ENCODE results near the gene PNPLA7.

PNPLA7 gene

DNA sequence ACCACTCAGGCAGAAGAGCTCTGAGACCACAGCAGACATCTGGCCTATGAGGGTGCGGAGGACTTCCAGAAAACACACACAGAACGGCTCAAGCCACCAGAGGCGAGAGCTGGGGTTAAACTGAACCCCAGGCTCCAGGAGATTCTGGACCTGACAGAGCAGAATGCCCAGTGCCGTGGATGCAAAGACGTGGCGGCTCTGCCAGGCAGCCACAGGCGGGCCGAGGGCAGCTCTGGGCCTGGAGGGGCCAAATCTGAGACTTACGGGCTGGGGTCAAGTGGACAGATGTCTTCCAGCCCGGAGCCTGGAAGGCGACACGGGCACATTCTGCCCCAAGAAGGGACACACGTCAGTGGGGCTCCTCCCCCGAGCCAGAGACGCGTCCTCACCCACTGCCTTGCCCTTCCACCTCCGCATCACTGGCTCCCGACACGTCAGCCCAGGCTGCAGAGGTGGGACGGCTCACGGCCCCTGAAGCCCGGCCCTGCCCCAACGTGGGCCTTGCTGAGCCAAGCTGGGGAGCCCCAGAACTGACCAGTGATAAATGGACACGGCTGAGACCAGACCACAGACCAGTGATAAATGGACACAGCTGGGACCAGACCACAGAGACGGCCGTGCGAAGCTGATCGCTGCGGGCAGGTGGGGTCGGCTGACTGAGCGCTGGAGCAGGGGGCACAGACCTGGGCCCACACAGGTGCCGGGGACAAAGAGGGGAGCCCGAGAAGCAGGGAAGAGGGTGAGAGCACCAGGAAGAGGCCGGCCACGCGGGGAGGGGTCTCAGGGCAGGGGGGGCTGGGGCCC, 50.1 kb downstream of the PNPLA7 start:
- Histone ChIP-seq H3K27me3 (ENCODE audit: insufficient read depth, low read length, poor library complexity) (no peaks in the 10 kb centered on the region), H3K9me3 (ENCODE audit: insufficient read depth, low read length, severe bottlenecking) (no peaks in the 10 kb centered on the region), H3K79me2 (ENCODE audit: insufficient read depth, low read length) (no peaks in the 10 kb centered on the region), H3K4me2 (ENCODE audit: insufficient read depth, low read length) (no peak overlapping the region), H3K4me1 (ENCODE audit: insufficient read depth, low read length) (no peaks in the 10 kb centered on the region), H3K27ac (ENCODE audit: low read length) (no peak overlapping the region), H4K20me1 (ENCODE audit: insufficient read depth, low read length) (peaks cover 13% of the 10 kb centered on the region; the same call in 1 of the 2 replicates), H2AFZ (ENCODE audit: low read depth, low read length) (no peak overlapping the region), H3K4me3 (ENCODE audit: low read depth in 1 of 2, low read length in 2 of 2) (no peak overlapping the region), H3K9ac (ENCODE audit: low read depth, low read length) (no peak overlapping the region), H3K36me3 (ENCODE audit: insufficient read depth, low read length) (no peaks in the 10 kb centered on the region)
- TF ChIP-seq, protein P1, sequence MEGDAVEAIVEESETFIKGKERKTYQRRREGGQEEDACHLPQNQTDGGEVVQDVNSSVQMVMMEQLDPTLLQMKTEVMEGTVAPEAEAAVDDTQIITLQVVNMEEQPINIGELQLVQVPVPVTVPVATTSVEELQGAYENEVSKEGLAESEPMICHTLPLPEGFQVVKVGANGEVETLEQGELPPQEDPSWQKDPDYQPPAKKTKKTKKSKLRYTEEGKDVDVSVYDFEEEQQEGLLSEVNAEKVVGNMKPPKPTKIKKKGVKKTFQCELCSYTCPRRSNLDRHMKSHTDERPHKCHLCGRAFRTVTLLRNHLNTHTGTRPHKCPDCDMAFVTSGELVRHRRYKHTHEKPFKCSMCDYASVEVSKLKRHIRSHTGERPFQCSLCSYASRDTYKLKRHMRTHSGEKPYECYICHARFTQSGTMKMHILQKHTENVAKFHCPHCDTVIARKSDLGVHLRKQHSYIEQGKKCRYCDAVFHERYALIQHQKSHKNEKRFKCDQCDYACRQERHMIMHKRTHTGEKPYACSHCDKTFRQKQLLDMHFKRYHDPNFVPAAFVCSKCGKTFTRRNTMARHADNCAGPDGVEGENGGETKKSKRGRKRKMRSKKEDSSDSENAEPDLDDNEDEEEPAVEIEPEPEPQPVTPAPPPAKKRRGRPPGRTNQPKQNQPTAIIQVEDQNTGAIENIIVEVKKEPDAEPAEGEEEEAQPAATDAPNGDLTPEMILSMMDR (IDR thresholded peaks at IDR 0.05; ENCODE audit: borderline replicate concordance, extremely low read depth, low read length, poor library complexity, severe bottlenecking) = no peak
- no peak for TF ChIP-seq EZH2 (IDR thresholded peaks at IDR 0.05; ENCODE audit: borderline replicate concordance, low read depth, low read length, severe bottlenecking)
- ATAC-seq (ENCODE audit: insufficient read depth, low read depth) (no peak), DNase-seq (no peak)

DNA sequence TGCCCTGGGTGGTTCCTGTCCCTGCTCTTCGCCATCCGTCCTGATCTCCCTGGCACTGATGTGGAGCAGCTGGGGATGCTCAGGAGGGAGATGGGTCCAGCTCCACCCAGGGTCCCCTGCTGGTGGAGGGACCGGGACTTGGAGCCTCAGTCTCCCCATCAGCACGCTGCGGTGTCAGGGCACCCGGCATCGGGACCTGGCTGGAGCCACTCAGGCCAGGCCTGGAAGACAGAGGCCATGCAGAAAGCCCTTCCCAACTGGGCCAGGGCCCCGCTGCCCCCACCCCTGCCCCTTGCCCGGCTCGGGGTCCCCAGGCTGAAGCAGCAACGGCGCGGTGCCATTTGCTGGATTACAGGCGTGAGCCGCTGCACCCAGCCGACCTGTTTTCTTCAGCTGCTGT, 50.8 kb downstream of the PNPLA7 start:
- H3K4me3 ChIP-seq (ENCODE audit: low read depth in 1 of 2, low read length in 2 of 2) = no peak overlapping the region
- no peaks in the 10 kb centered on the region for H3K36me3 ChIP-seq (ENCODE audit: insufficient read depth, low read length)
- DNase-seq = no peak
- no peak overlapping the region for H2AFZ ChIP-seq (ENCODE audit: low read depth, low read length)
- no peaks in the 10 kb centered on the region for H3K4me1 ChIP-seq (ENCODE audit: insufficient read depth, low read length)
- TF ChIP-seq EZH2 (IDR thresholded peaks at IDR 0.05; ENCODE audit: borderline replicate concordance, low read depth, low read length, severe bottlenecking) = no peak
- TF ChIP-seq, protein P1 (IDR thresholded peaks at IDR 0.05; ENCODE audit: borderline replicate concordance, extremely low read depth, low read length, poor library complexity, severe bottlenecking) = no peak
- H3K27me3 ChIP-seq (ENCODE audit: insufficient read depth, low read length, poor library complexity) = no peaks in the 10 kb centered on the region
- no peak overlapping the region for H3K9ac ChIP-seq (ENCODE audit: low read depth, low read length)
- no peak for ATAC-seq (ENCODE audit: insufficient read depth, low read depth)
- H3K9me3 ChIP-seq (ENCODE audit: insufficient read depth, low read length, severe bottlenecking) = no peaks in the 10 kb centered on the region
- no peak overlapping the region for H3K27ac ChIP-seq (ENCODE audit: low read length)
- H3K4me2 ChIP-seq (ENCODE audit: insufficient read depth, low read length) = no peak overlapping the region
- H3K79me2 ChIP-seq (ENCODE audit: insufficient read depth, low read length) = no peaks in the 10 kb centered on the region
- H4K20me1 ChIP-seq (ENCODE audit: insufficient read depth, low read length) = peaks cover 13% of the 10 kb centered on the region; the same call in 1 of the 2 replicates

DNA sequence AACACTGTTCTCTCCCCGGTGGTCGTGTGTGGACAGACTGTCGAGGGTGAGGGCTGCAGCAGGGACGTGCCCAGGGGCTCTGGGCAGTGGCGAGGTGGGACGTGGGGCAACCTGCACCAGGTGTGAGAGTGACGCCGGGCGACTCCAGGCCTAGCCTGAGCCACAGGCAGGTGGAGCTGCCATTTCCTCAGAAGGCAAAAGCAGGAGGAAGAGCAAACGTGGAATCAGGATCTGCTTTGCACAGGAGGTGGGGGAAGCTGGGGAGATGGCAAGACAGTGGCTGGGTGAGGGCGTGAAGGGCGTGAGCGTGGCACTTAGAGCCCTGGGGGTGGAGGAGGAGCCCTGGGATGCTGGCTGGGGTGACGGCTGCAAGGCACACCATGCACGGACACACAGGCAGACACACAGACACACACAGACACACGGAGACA, 51.5 kb downstream of the PNPLA7 start:
- Histone ChIP-seq H3K9me3 (ENCODE audit: insufficient read depth, low read length, severe bottlenecking) (no peaks in the 10 kb centered on the region), H3K4me1 (ENCODE audit: insufficient read depth, low read length) (no peaks in the 10 kb centered on the region), H3K9ac (ENCODE audit: low read depth, low read length) (no peak overlapping the region), H2AFZ (ENCODE audit: low read depth, low read length) (no peak overlapping the region), H3K27ac (ENCODE audit: low read length) (no peak overlapping the region), H3K36me3 (ENCODE audit: insufficient read depth, low read length) (no peaks in the 10 kb centered on the region), H3K4me3 (ENCODE audit: low read depth in 1 of 2, low read length in 2 of 2) (no peak overlapping the region), H4K20me1 (ENCODE audit: insufficient read depth, low read length) (peaks cover 13% of the 10 kb centered on the region; the same call in 1 of the 2 replicates), H3K79me2 (ENCODE audit: insufficient read depth, low read length) (no peaks in the 10 kb centered on the region), H3K4me2 (ENCODE audit: insufficient read depth, low read length) (no peak overlapping the region), H3K27me3 (ENCODE audit: insufficient read depth, low read length, poor library complexity) (no peaks in the 10 kb centered on the region)
- DNase-seq = no peak
- no peak for TF ChIP-seq EZH2 (IDR thresholded peaks at IDR 0.05; ENCODE audit: borderline replicate concordance, low read depth, low read length, severe bottlenecking)
- TF ChIP-seq, protein P1 (IDR thresholded peaks at IDR 0.05; ENCODE audit: borderline replicate concordance, extremely low read depth, low read length, poor library complexity, severe bottlenecking) = no peak
- ATAC-seq (ENCODE audit: insufficient read depth, low read depth) = no peak
